ENCODE measurements around the gene BLNK.

BLNK gene

GRCh38 chr10:96242822-96243221 is 28.5 kb downstream of the BLNK start:
- no peak for DNase-seq (ENCODE audit: low read depth)
- H3K4me3 ChIP-seq (ENCODE audit: low read depth, low read length) = no peak overlapping the region
- no peak for TF ChIP-seq CTCF (IDR thresholded peaks at IDR 0.05; ENCODE audit: low read depth, low read length, missing control alignments)

- no peak overlapping the region for H3K4me3 ChIP-seq (ENCODE audit: low read depth, low read length)
- DNase-seq (ENCODE audit: low read depth) = no peak
- TF ChIP-seq CTCF (IDR thresholded peaks at IDR 0.05; ENCODE audit: low read depth, low read length, missing control alignments) = no peak
These were observed 32.4 kb downstream of the BLNK start for GRCh38 chr10:96238646-96239623.

- no peak for TF ChIP-seq CTCF (IDR thresholded peaks at IDR 0.05; ENCODE audit: low read depth, low read length, missing control alignments)
These were observed 34.5 kb downstream of the BLNK start for GRCh38 chr10:96236876-96237275.

GRCh38 chr10:96236090-96236478 is 35.3 kb downstream of the BLNK start:
- DNase-seq (ENCODE audit: low read depth) = no peak
- TF ChIP-seq CTCF (IDR thresholded peaks at IDR 0.05; ENCODE audit: low read depth, low read length, missing control alignments) = no peak
- H3K4me3 ChIP-seq (ENCODE audit: low read depth, low read length) = no peak overlapping the region

More at GRCh38 chr10:96236876-96237275, 34.5 kb downstream of the BLNK start:
- DNase-seq (ENCODE audit: low read depth) = no peak
- no peak overlapping the region for H3K4me3 ChIP-seq (ENCODE audit: low read depth, low read length)

GRCh38 chr10:96235326-96236089 is 35.9 kb downstream of the BLNK start:
- TF ChIP-seq CTCF (IDR thresholded peaks at IDR 0.05; ENCODE audit: low read depth, low read length, missing control alignments) = no peak
- H3K4me3 ChIP-seq (ENCODE audit: low read depth, low read length) = no peak overlapping the region
- DNase-seq (ENCODE audit: low read depth) = no peak

- DNase-seq (ENCODE audit: low read depth) = no peak
- no peak overlapping the region for H3K4me3 ChIP-seq (ENCODE audit: low read depth, low read length)
- TF ChIP-seq CTCF (IDR thresholded peaks at IDR 0.05; ENCODE audit: low read depth, low read length, missing control alignments) = no peak
These were observed 37.4 kb downstream of the BLNK start for GRCh38 chr10:96233959-96234358.

Measured in GM12864 (cell line).